ENCODE measurements around the gene LGALS7B.

LGALS7B gene

DNA sequence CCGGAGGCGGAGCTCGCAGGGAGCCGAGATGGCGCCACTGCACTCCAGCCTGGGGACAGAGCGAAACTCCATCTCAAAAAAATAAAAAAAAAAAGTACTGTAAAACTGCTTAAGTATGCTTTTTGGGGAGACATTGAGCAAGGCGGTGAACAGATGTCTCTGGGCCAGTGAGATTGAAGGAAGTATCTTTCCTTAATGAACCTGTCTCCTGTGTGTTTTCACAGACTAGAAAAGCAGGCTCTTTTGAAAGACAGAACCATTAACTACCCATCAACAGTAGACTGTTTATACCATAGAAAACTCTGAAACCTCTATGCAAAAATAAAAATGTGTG lies 44.1 kb downstream of the LGALS7B start:
- no peak overlapping the region for H3K27ac ChIP-seq (ENCODE audit: low read depth, low read length)
- no peaks in the 10 kb centered on the region for H3K9me3 ChIP-seq (ENCODE audit: low read length)
- H3K9ac ChIP-seq (ENCODE audit: low read length): no peak overlapping the region
- no peak overlapping the region for H3K4me3 ChIP-seq (ENCODE audit: low read depth in 1 of 2, low read length in 2 of 2)
- H3K4me1 ChIP-seq (ENCODE audit: insufficient read depth, low read length): peaks cover 25% of the 10 kb centered on the region
- no peaks in the 10 kb centered on the region for H3K27me3 ChIP-seq (ENCODE audit: control insufficient read depth in 1 of 2, insufficient read depth in 2 of 2, low read length in 2 of 2)
- peaks cover 30% of the 10 kb centered on the region for H3K36me3 ChIP-seq (ENCODE audit: insufficient read depth, low read length)

DNA sequence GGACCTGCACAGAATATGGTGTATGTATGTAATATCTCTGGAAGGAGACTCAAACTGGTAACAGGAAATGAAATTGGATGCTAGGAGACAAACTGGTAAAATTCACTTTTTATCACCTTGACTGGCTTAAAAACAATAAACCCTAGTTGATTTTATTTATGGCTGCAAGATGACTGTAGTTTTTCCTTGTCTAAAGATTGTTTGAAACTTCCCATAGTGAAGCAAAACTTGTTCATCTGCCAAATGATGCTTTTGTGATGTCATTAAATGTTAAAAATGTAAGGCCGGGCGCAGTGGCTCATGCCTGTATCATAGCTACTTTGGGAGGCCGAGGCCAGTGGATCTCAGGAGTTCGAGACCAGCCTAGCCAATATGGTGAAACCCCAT lies 45.1 kb downstream of the LGALS7B start:
- H3K27me3 ChIP-seq (ENCODE audit: control insufficient read depth in 1 of 2, insufficient read depth in 2 of 2, low read length in 2 of 2): no peaks in the 10 kb centered on the region
- H3K36me3 ChIP-seq (ENCODE audit: insufficient read depth, low read length): peaks cover 37% of the 10 kb centered on the region
- no peak overlapping the region for H3K9ac ChIP-seq (ENCODE audit: low read length)
- no peak overlapping the region for H3K27ac ChIP-seq (ENCODE audit: low read depth, low read length)
- H3K4me1 ChIP-seq (ENCODE audit: insufficient read depth, low read length): peaks cover 25% of the 10 kb centered on the region
- no peak overlapping the region for H3K4me3 ChIP-seq (ENCODE audit: low read depth in 1 of 2, low read length in 2 of 2)
- no peaks in the 10 kb centered on the region for H3K9me3 ChIP-seq (ENCODE audit: low read length)

- H3K9me3 ChIP-seq (ENCODE audit: low read length): no peaks in the 10 kb centered on the region
- H3K9ac ChIP-seq (ENCODE audit: low read length): no peak overlapping the region
- no peaks in the 10 kb centered on the region for H3K27me3 ChIP-seq (ENCODE audit: control insufficient read depth in 1 of 2, insufficient read depth in 2 of 2, low read length in 2 of 2)
- H3K36me3 ChIP-seq (ENCODE audit: insufficient read depth, low read length): peaks cover 42% of the 10 kb centered on the region
- H3K4me1 ChIP-seq (ENCODE audit: insufficient read depth, low read length): peaks cover 25% of the 10 kb centered on the region
- no peak overlapping the region for H3K27ac ChIP-seq (ENCODE audit: low read depth, low read length)
- no peak overlapping the region for H3K4me3 ChIP-seq (ENCODE audit: low read depth in 1 of 2, low read length in 2 of 2)
Observed at GRCh38 chr19:38834590-38834989, 45.6 kb downstream of the LGALS7B start.

DNA sequence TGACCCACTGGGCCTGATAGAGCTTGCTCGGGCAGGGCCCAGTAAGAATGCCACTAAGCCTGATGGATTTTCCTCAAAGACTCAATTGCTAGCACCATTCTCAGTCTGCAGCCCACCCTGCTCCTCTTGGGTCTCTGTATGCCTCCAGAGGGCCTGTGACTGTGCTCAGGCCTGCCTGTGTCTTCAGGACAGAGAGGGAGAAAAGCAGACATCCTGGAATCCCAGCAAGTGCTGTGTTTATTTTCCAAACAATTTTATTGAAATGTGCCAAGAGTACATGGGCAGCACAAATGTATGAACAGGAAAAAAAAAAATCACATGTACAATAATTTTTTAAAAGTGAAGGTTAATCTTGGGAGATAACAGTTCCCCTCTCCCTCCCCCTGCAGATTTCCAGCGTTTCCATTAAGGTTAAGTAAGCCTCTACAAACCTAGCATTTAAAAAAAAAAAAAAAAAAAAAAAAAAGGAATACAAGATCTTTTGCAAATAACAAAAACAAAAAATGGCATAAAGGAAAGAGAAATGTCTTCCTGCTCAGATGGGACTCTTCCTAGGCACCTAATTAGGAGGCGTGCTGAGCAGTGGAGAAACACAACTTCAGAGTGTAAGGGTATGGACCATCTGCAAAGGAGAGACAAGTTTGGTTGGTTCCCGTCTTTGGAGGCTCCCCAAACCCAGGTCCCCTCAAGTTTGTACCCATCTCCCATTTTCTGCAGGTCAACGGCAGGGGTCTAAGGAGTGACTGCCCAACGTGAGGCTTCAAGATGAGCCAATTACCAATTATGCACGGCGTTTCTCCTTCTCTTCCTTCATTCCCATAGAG lies 47.4 kb downstream of the LGALS7B start:
- Histone ChIP-seq H3K36me3 (ENCODE audit: insufficient read depth, low read length) (peaks cover 56% of the 10 kb centered on the region), H3K4me3 (ENCODE audit: low read depth in 1 of 2, low read length in 2 of 2) (no peak overlapping the region), H3K27me3 (ENCODE audit: control insufficient read depth in 1 of 2, insufficient read depth in 2 of 2, low read length in 2 of 2) (no peaks in the 10 kb centered on the region), H3K9ac (ENCODE audit: low read length) (no peak overlapping the region), H3K4me1 (ENCODE audit: insufficient read depth, low read length) (peaks cover 11% of the 10 kb centered on the region), H3K9me3 (ENCODE audit: low read length) (no peaks in the 10 kb centered on the region), H3K27ac (ENCODE audit: low read depth, low read length) (no peak overlapping the region)

DNA sequence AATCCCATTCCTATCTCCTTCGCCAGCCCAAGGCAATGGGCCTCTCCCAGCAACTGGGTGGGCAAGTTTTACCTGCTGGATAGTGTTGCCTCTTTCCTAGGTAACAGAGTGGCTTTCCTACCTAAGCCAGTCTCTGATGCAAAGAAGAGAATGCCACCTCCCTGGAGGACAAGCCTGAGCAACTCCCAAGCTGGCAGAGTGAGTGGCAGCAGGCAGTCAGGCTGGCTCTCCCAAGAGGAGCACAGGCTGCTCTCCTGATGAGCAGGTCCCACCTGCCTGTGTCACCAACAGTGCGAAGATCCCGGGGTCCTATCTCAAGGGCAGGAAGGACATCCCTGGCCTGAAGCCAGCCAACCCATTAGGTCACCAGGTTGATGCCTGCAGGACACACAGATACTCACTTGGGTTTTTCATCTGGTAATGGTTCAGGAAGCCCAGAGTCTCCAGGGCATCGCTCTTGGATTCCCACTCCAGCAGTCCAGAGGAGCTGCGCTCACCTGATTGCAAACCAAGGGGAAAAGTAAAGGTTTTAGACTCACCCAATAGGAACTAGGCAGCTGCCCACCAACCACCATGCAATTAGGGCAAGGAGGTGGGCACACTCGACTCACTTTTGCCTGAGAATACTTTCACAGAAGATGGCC lies 48.1 kb downstream of the LGALS7B start:
- Histone ChIP-seq H3K36me3 (ENCODE audit: insufficient read depth, low read length) (peaks cover 63% of the 10 kb centered on the region), H3K27me3 (ENCODE audit: control insufficient read depth in 1 of 2, insufficient read depth in 2 of 2, low read length in 2 of 2) (no peaks in the 10 kb centered on the region), H3K27ac (ENCODE audit: low read depth, low read length) (no peak overlapping the region), H3K4me1 (ENCODE audit: insufficient read depth, low read length) (peaks cover 8% of the 10 kb centered on the region), H3K4me3 (ENCODE audit: low read depth in 1 of 2, low read length in 2 of 2) (no peak overlapping the region), H3K9me3 (ENCODE audit: low read length) (no peaks in the 10 kb centered on the region), H3K9ac (ENCODE audit: low read length) (no peak overlapping the region)

DNA sequence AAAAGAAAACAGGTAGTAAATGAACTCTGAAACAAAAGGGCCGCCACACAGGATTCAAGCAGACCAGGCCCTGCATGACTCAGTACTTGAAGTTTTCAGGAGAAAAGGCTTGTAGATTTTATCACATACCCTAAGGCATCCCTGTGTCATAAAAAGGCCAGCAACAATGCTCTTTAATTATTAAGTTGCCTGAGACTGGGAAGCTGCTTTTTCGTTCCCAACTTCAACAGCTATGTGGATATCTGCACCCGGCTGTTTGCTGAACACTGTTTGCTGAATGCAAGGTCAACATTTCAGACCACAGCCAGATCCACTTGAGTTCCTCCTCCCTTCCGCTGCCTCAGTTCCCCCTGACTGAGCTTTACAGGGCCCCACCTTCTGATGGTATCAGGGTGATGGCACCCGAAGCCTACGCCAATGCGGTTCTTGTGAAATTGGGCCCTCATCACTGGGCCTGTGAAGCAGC lies 48.7 kb downstream of the LGALS7B start:
- Histone ChIP-seq H3K4me3 (ENCODE audit: low read depth in 1 of 2, low read length in 2 of 2) (no peak overlapping the region), H3K27me3 (ENCODE audit: control insufficient read depth in 1 of 2, insufficient read depth in 2 of 2, low read length in 2 of 2) (no peaks in the 10 kb centered on the region), H3K9me3 (ENCODE audit: low read length) (no peaks in the 10 kb centered on the region), H3K36me3 (ENCODE audit: insufficient read depth, low read length) (peaks cover 69% of the 10 kb centered on the region), H3K9ac (ENCODE audit: low read length) (no peak overlapping the region), H3K4me1 (ENCODE audit: insufficient read depth, low read length) (peaks cover 4% of the 10 kb centered on the region), H3K27ac (ENCODE audit: low read depth, low read length) (no peak overlapping the region)

- H3K9me3 ChIP-seq (ENCODE audit: low read length): no peaks in the 10 kb centered on the region
- H3K27me3 ChIP-seq (ENCODE audit: control insufficient read depth in 1 of 2, insufficient read depth in 2 of 2, low read length in 2 of 2): no peaks in the 10 kb centered on the region
- peaks cover 4% of the 10 kb centered on the region for H3K4me1 ChIP-seq (ENCODE audit: insufficient read depth, low read length)
- no peak overlapping the region for H3K27ac ChIP-seq (ENCODE audit: low read depth, low read length)
- H3K9ac ChIP-seq (ENCODE audit: low read length): no peak overlapping the region
- H3K4me3 ChIP-seq (ENCODE audit: low read depth in 1 of 2, low read length in 2 of 2): no peak overlapping the region
- H3K36me3 ChIP-seq (ENCODE audit: insufficient read depth, low read length): peaks cover 76% of the 10 kb centered on the region
Observed at GRCh38 chr19:38838208-38838985, 49.4 kb downstream of the LGALS7B start.

DNA sequence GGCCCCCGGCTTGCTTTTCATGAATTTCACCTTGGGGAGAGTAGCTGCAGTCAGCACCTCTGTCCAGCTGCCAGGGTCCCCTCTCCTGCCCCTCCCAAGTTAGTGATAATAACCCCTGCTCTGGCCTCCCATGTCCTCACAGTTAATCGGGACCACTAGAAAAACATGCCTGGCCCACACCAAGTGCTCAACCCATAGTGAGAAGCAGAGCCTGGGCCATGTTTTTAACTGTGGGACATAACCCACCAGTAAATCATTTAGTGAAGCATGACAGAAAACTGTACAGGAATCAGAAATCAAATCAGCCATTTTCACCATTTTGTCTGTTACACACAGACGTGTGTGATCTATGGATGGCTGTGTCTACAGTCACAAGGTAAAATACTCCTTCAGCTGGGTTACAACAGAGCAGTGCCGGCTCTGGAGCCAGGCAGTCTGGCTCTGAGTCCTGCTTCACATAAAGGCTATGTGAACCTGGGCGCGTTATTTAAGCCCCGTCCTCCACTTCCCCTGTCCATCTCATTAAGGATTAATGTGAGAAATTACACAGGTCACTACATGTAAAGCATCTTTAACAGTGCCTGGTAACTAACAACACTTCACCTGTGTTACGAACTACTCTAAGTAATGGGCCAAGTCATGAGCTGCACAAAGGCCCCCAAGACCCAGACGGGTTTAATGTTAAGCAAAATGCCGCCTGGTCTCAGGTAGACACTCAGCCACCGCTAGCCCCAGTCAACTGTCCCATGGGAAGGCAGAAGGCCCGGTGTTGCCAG lies 50.2 kb downstream of the LGALS7B start:
- Histone ChIP-seq H3K27me3 (ENCODE audit: control insufficient read depth in 1 of 2, insufficient read depth in 2 of 2, low read length in 2 of 2) (no peaks in the 10 kb centered on the region), H3K36me3 (ENCODE audit: insufficient read depth, low read length) (peaks cover 84% of the 10 kb centered on the region), H3K4me1 (ENCODE audit: insufficient read depth, low read length) (peaks cover 4% of the 10 kb centered on the region), H3K9me3 (ENCODE audit: low read length) (no peaks in the 10 kb centered on the region), H3K9ac (ENCODE audit: low read length) (no peak overlapping the region), H3K4me3 (ENCODE audit: low read depth in 1 of 2, low read length in 2 of 2) (no peak overlapping the region), H3K27ac (ENCODE audit: low read depth, low read length) (no peak overlapping the region)

DNA sequence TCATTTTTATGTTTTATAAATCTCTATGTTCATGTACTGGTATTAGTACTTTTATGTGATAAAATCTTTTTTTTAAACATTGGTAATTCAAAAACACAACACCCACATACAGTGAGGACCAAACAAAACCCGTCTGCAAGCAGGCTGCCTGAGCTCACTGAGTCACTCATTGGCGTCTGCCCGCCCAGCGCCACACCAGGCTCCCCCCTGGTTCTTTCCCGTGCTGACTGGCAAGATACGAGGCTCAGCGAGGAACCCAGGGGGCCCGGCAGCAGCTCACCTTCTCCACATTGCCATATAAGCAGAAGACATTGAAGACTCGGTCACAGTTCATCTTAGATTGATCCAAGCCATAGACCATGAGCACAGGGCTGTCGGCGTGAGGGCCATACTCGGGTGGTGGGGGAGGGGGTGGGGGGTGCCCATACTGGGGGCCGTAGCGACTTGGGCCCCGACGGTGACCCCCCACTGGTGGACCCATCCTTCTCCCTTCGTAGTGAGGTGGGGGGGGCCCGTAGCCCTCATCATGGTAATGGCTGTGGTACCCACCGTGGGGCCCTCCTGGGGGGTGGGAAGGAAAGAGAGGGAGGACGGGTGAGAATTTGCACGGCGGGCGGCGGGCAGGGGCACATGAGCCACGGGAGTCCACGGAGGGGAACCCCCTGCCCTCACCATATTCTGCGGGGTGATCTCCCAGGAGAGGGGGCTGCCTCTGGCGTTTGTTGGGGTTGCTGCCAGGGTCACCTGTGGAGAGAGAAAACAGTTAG lies 51.0 kb downstream of the LGALS7B start:
- H3K4me1 ChIP-seq (ENCODE audit: insufficient read depth, low read length): peaks cover 4% of the 10 kb centered on the region
- peaks cover 92% of the 10 kb centered on the region for H3K36me3 ChIP-seq (ENCODE audit: insufficient read depth, low read length)
- H3K9me3 ChIP-seq (ENCODE audit: low read length): no peaks in the 10 kb centered on the region
- H3K27ac ChIP-seq (ENCODE audit: low read depth, low read length): no peak overlapping the region
- H3K9ac ChIP-seq (ENCODE audit: low read length): no peak overlapping the region
- no peak overlapping the region for H3K4me3 ChIP-seq (ENCODE audit: low read depth in 1 of 2, low read length in 2 of 2)
- no peaks in the 10 kb centered on the region for H3K27me3 ChIP-seq (ENCODE audit: control insufficient read depth in 1 of 2, insufficient read depth in 2 of 2, low read length in 2 of 2)

GRCh38 chr19:38840583-38840968 lies 51.6 kb downstream of the LGALS7B start:
- Histone ChIP-seq H3K4me1 (ENCODE audit: insufficient read depth, low read length) (peaks cover 3% of the 10 kb centered on the region), H3K4me3 (ENCODE audit: low read depth in 1 of 2, low read length in 2 of 2) (no peak overlapping the region), H3K36me3 (ENCODE audit: insufficient read depth, low read length) (peaks cover 94% of the 10 kb centered on the region), H3K9ac (ENCODE audit: low read length) (no peak overlapping the region), H3K9me3 (ENCODE audit: low read length) (no peaks in the 10 kb centered on the region), H3K27me3 (ENCODE audit: control insufficient read depth in 1 of 2, insufficient read depth in 2 of 2, low read length in 2 of 2) (no peaks in the 10 kb centered on the region), H3K27ac (ENCODE audit: low read depth, low read length) (no peak overlapping the region)

All from muscle layer of colon (tissue), 2 donors.